ENCODE data around the gene PLBD2. TPM values are rescaled to one million over a fixed set of nuclear protein-coding genes. Genes with fewer than 3 reads are reported as not detected.

Gene PLBD2
- total and polyA plus RNA-seq, 2 donors from 2014 or later, result 12.1 to 37.9 TPM

DNA sequence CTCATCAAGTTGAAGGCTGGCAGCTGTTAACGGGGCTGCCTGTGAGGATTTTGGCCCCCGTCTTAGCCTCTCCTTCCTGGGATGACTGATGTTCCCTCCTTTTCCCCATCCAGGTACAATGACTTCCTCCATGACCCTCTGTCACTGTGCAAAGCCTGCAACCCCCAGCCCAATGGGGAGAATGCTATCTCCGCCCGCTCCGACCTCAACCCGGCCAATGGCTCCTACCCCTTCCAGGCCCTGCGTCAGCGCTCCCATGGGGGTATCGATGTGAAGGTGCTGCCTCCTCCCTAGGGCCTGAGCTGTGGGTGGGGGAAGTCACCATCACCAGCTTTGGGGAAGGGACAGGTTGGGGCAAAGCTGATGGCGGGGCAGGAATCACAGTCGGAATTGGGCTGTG, 29.2 kb downstream of the PLBD2 start:
- Histone ChIP-seq H3K27ac (ENCODE audit: low read depth in 2 of 2, low read length in 2 of 2) (no peak overlapping the region), H3K27me3 (ENCODE audit: control insufficient read depth, insufficient read depth, low read length) (no peaks in the 10 kb centered on the region), H3K9me3 (ENCODE audit: control insufficient read depth in 2 of 3, insufficient read depth in 1 of 3, low read length in 3 of 3) (no peaks in the 10 kb centered on the region), H3K36me3 (ENCODE audit: control insufficient read depth in 2 of 3, insufficient read depth in 3 of 3, low read length in 3 of 3) (peaks cover 0 to 5% (median 0%) of the 10 kb centered on the region in 3 donors), H3K4me3 (ENCODE audit: low read length in 3 of 3) (no peak overlapping the region), H3K9ac (ENCODE audit: low read length in 3 of 3) (no peak overlapping the region), H3K4me1 (ENCODE audit: control insufficient read depth in 2 of 3, insufficient read depth in 2 of 3, low read depth in 1 of 3, low read length in 3 of 3) (no peaks in the 10 kb centered on the region)
- intact Hi-C loops (cut with DNase I), result no loop called here
- TF ChIP-seq, protein P1, sequence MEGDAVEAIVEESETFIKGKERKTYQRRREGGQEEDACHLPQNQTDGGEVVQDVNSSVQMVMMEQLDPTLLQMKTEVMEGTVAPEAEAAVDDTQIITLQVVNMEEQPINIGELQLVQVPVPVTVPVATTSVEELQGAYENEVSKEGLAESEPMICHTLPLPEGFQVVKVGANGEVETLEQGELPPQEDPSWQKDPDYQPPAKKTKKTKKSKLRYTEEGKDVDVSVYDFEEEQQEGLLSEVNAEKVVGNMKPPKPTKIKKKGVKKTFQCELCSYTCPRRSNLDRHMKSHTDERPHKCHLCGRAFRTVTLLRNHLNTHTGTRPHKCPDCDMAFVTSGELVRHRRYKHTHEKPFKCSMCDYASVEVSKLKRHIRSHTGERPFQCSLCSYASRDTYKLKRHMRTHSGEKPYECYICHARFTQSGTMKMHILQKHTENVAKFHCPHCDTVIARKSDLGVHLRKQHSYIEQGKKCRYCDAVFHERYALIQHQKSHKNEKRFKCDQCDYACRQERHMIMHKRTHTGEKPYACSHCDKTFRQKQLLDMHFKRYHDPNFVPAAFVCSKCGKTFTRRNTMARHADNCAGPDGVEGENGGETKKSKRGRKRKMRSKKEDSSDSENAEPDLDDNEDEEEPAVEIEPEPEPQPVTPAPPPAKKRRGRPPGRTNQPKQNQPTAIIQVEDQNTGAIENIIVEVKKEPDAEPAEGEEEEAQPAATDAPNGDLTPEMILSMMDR (IDR thresholded peaks at IDR 0.05; ENCODE audit: borderline replicate concordance, extremely low read depth, insufficient read depth), result no peak
- DNase-seq, result no peak
- FAIRE-seq, result no peak

DNA sequence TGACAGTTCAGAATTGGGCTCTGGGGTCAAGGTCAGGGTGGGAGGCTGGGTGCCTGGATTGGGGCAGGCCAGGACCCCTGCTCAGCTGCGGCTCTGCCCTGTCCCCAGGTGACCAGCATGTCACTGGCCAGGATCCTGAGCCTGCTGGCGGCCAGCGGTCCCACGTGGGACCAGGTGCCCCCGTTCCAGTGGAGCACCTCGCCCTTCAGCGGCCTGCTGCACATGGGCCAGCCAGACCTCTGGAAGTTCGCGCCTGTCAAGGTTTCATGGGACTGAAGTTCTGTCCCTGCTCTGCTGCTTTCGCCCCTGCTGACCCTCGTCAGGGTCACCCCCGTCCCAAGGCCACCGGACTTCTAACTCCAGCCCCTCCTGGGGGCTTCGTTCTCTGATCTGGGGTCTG, 30.0 kb downstream of the PLBD2 start:
- H3K36me3 ChIP-seq (ENCODE audit: control insufficient read depth in 2 of 3, insufficient read depth in 3 of 3, low read length in 3 of 3), result peaks cover 0 to 5% (median 0%) of the 10 kb centered on the region in 3 donors
- TF ChIP-seq, protein P1 (IDR thresholded peaks at IDR 0.05; ENCODE audit: borderline replicate concordance, extremely low read depth, insufficient read depth), result no peak
- no peak for DNase-seq
- no peaks in the 10 kb centered on the region for H3K27me3 ChIP-seq (ENCODE audit: control insufficient read depth, insufficient read depth, low read length)
- no peaks in the 10 kb centered on the region for H3K4me1 ChIP-seq (ENCODE audit: control insufficient read depth in 2 of 3, insufficient read depth in 2 of 3, low read depth in 1 of 3, low read length in 3 of 3)
- no peak overlapping the region for H3K9ac ChIP-seq (ENCODE audit: low read length in 3 of 3)
- H3K27ac ChIP-seq (ENCODE audit: low read depth in 2 of 2, low read length in 2 of 2), result no peak overlapping the region
- no peaks in the 10 kb centered on the region for H3K9me3 ChIP-seq (ENCODE audit: control insufficient read depth in 2 of 3, insufficient read depth in 1 of 3, low read length in 3 of 3)
- intact Hi-C loops (cut with DNase I), result no loop called here
- FAIRE-seq, result no peak
- H3K4me3 ChIP-seq (ENCODE audit: low read length in 3 of 3), result no peak overlapping the region

DNA sequence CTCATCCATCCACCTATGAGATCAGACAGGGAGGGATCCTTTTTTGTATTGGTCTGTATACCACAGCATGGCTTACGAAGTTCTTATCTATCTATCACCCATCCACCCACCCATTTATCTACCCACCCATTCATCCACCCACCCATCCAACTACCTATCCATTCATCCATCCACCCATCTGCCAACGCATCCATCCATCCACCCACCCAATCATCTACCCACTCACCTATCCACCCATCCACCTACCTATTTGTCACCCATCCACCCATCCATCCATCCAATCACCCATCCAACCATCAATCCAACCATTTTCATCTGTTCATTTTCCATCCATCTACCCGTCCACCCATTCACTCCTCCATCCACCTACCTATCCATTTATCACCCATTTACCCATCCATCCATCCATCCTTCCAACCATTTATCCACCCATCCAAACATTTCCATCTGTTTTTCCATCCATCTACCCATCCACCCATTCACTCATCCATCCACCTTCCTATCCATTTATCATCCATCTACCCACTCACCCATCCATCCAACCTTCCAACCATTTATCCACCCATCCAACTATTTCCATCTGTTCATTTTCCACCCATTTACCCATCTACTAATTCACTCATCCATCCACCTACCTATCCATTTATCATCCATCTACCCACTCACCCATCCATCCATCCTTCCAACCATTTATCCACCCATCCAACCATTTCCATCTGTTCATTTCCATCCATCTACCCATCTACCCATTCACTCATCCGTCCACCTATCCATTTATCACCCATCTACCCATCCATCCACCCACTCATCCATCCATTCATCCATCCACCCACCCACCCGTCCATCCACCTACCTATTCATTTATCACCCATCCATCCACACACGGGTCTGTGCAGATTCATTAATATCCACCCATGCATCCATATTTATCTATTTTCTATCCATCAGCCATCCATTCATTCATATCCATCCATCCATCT, 32.0 kb downstream of the PLBD2 start:
- H3K27ac ChIP-seq (ENCODE audit: low read depth in 2 of 2, low read length in 2 of 2), result no peak overlapping the region
- FAIRE-seq (no peak), DNase-seq (no peak)
- no peaks in the 10 kb centered on the region for H3K9me3 ChIP-seq (ENCODE audit: control insufficient read depth in 2 of 3, insufficient read depth in 1 of 3, low read length in 3 of 3)
- peaks cover 0 to 2% (median 0%) of the 10 kb centered on the region in 3 donors for H3K36me3 ChIP-seq (ENCODE audit: control insufficient read depth in 2 of 3, insufficient read depth in 3 of 3, low read length in 3 of 3)
- TF ChIP-seq, protein P1 (IDR thresholded peaks at IDR 0.05; ENCODE audit: borderline replicate concordance, extremely low read depth, insufficient read depth), result no peak
- H3K27me3 ChIP-seq (ENCODE audit: control insufficient read depth, insufficient read depth, low read length), result no peaks in the 10 kb centered on the region
- H3K4me3 ChIP-seq (ENCODE audit: low read length in 3 of 3), result no peak overlapping the region
- no peak overlapping the region for H3K9ac ChIP-seq (ENCODE audit: low read length in 3 of 3)
- intact Hi-C loops (cut with DNase I), result no loop called here
- no peaks in the 10 kb centered on the region for H3K4me1 ChIP-seq (ENCODE audit: control insufficient read depth in 2 of 3, insufficient read depth in 2 of 3, low read depth in 1 of 3, low read length in 3 of 3)
